Fibroblast of skin of left biceps (primary cell): ENCODE measurements around the gene AP5M1.
"Not testable (repeated sequence)": the region's sequence is repeated elsewhere in the genome, so short reads cannot be mapped to it uniquely, and the experiment has no call there.

Source experiments
- DNase-seq, 2 experiments: peaks; one replicate each; pipeline ENCODE4 v3.0.0-alpha.2; 2013; ENCODE audit warnings: low read depth in 2 of 2

The AP5M1 gene

GRCh38 chr14:57291692-57292647, 23.2 kb downstream of the AP5M1 start:
- no peak for DNase-seq

- no peak for DNase-seq
Measured at GRCh38 chr14:57293866-57294837, 25.4 kb downstream of the AP5M1 start.

- no peak for DNase-seq
Measured at GRCh38 chr14:57295239-57295638, 26.5 kb downstream of the AP5M1 start.

- DNase-seq: no peak
Measured at GRCh38 chr14:57297852-57298251, 29.1 kb downstream of the AP5M1 start.

- no peak for DNase-seq
Measured at GRCh38 chr14:57299511-57299910, 30.7 kb downstream of the AP5M1 start.

GRCh38 chr14:57302883-57303282, 34.1 kb downstream of the AP5M1 start:
- no peak for DNase-seq

- no peak for DNase-seq
Measured at GRCh38 chr14:57314396-57315089, 45.8 kb downstream of the AP5M1 start.

GRCh38 chr14:57317248-57317833, 48.6 kb downstream of the AP5M1 start:
- DNase-seq: peak; percentile 29 to 47

GRCh38 chr14:57319636-57320192, 50.9 kb downstream of the AP5M1 start:
- DNase-seq: no peak

- DNase-seq: no peak
Measured at GRCh38 chr14:57323721-57324120, 55.0 kb downstream of the AP5M1 start.

GRCh38 chr14:57326253-57326652, 57.5 kb downstream of the AP5M1 start:
- DNase-seq: no peak

- DNase-seq: no peak
Measured at GRCh38 chr14:57329833-57330232, 61.1 kb downstream of the AP5M1 start.

GRCh38 chr14:57332475-57332874, 63.7 kb downstream of the AP5M1 start:
- DNase-seq: not testable (repeated sequence)

GRCh38 chr14:57333726-57334125, 65.0 kb downstream of the AP5M1 start:
- DNase-seq: not testable (repeated sequence)

GRCh38 chr14:57343545-57344297, 75.0 kb downstream of the AP5M1 start:
- DNase-seq: not testable (repeated sequence)

GRCh38 chr14:57345106-57345505, 76.3 kb downstream of the AP5M1 start:
- DNase-seq: no peak

- DNase-seq: no peak
Measured at GRCh38 chr14:57346741-57347140, 78.0 kb downstream of the AP5M1 start.
